Activated gamma-delta T cell treated with anti-CD3 and anti-CD28 coated beads, Interleukin-2, amount 50 U/mL, for 16 hours (primary cell): Measurements from ENCODE around the gene LDLRAD3.

Source experiments
- DNase-seq: peaks from one replicate; pipeline ENCODE4 v3.0.0-alpha.2; 2020; ENCODE audit warnings: low read depth

The LDLRAD3 gene

DNA sequence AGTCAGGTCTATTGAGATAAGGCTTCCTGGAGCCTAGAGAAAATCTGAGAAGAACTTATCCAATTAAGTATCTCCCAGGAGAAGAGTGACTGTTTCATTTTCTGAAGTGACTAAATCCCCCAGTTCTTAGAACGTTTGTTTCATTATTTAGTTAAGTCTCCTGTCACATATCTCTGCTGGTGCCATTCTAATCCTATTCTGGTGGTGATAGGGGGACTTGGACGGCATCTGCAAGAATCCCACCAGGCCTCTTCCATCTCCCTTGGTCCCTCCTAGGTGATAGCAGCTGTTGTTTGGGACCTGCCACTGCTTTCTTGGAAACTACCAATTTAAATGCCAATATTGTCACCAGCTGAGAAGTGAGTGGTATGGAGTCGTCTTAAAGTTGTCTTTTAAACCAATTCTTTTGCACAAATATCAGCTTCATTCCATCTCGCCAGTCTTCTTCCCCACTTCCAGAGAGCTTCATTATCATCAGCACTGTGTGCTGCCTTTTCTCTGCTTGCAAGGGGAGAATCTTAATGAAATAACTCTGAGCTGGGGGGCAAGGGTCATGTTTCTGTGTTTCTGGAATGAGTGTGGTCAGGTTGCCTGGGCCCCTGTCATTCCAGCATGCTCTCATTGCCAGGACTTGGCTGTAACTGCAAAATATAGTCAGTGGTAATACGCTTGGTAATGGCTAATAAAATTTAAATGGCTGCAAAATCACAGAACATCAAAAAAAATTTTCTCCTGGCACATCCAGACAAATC lies 104.8 kb downstream of the LDLRAD3 start:
- DNase-seq: no peak

GRCh38 chr11:36051235-36052144 lies 107.6 kb downstream of the LDLRAD3 start:
- no peak for DNase-seq

- DNase-seq: no peak
These were observed 109.4 kb downstream of the LDLRAD3 start for GRCh38 chr11:36053281-36053680.

GRCh38 chr11:36053862-36054261 lies 110.0 kb downstream of the LDLRAD3 start:
- DNase-seq: no peak

DNA sequence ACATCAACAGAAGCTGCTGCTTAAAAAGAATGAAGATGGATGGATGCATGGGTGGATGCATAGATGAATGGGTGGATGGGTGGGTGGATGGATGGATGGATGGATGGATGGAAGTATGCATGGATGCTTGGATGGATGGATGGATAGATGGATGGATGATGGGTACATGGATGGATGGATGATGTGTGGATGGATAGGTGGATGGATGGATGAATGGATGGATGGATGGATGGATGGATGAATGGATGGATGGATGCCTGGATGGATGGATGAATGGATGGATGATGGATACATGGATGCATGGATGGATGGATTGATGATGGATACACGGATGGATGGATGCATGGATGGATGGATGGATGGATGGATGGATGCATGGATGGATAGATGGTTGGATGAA lies 110.8 kb downstream of the LDLRAD3 start:
- no peak for DNase-seq

DNA sequence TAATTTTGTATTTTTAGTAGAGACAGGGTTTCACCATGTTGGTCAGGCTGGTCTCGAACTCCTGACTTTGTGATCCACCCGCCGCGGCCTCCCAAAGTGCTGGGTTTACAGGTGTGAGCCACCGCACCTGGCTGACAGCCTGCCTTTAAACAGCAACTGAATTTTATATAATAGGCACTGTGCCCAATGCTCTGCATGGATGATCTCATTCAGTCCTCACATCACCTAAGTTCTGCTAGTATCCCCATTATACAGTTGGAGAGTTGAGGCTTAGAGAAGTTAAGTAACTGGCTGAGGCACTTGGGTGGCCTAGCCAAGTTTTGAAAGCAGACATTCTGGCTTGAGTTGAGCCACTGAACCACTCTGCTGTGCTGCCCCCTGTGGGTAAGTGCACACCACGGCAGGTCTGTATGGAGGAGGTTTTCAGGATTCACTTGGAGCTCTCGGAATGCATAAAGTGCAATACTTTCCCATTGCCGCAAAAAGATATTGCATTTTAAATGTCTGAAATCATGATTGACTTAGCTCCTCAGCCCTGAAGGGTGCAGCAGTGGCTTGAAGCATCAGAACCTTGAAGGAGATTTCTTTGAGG lies 112.4 kb downstream of the LDLRAD3 start:
- no peak for DNase-seq

DNA sequence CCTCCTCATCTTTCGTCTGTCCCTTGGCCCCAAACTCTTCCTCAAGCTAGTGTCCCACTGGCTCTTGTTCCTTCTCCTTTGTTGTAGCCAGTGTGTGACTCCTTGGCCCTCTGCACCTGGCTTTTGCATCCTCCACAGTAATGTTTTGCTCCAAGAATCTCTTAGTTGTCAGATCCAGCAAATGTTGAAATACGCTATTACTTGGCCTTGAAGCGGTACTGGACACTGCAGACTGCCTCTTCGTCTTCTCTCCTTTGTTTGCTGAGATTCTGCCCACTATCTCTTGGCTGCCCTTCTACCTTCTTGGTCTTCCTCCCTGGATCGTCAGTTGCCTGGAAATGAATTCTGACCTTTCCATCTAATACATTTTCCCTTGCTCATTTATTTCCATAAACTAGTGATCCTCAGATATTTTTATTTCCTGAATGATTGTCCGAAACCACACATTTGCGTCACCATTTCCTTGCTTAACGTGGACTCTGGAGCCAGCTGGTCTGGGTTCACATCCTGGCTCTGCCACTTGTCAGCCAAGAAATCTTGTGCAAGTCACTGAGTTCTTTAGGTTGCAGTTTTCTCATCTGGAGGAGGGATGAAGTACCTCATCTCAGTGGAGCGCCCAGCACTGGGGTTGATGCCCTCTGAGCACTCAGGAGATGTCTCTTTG lies 113.6 kb downstream of the LDLRAD3 start:
- no peak for DNase-seq

- DNase-seq: no peak
These were observed 115.8 kb downstream of the LDLRAD3 start for GRCh38 chr11:36059660-36060059.

- DNase-seq: no peak
These were observed 117.1 kb downstream of the LDLRAD3 start for GRCh38 chr11:36060926-36061325.

DNA sequence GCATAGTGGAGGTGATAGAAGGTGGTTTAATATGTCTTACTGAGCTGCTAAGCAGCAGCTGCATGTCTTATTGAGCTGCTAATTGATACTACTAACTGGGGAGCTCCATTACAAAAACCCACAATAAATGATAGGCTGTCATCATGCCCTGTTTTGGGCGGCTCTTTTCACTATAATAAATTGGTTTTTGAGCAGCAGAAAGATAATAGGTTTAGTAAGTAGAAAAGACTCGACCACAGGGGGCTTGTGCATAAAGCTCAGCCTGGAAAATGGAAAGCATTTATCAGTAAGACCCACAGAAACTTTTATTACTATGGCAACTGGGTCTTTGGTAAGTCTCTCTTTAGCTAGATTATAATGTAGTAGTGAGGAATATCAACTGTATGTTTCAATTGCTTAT lies 117.6 kb downstream of the LDLRAD3 start:
- no peak for DNase-seq

DNA sequence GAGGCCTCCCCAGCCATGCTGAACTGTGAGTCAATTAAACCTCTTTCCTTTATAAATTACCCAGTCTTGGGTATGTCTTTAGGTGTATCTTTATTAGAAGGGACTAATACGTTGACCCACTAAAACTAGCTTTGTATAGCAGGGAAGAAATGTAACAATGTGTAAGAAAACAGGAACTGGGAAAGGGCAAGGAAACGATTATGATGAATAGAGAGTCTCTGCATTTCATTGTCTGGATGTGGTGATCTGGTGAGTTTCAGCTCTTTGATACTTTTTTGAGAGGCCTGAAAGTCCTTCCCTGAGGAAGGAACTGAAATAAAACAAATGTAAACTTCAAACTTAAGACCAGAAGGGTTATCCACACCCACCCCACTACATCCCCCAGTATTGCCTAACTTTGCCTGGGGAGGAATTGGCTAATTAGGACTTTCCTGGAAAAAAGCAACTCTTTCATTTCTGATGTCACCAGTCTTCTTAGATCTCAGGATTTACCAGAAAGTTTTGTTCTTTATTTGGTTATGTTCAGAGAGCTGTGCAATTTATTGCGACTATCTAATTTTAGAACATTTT lies 119.0 kb downstream of the LDLRAD3 start:
- DNase-seq: no peak

DNA sequence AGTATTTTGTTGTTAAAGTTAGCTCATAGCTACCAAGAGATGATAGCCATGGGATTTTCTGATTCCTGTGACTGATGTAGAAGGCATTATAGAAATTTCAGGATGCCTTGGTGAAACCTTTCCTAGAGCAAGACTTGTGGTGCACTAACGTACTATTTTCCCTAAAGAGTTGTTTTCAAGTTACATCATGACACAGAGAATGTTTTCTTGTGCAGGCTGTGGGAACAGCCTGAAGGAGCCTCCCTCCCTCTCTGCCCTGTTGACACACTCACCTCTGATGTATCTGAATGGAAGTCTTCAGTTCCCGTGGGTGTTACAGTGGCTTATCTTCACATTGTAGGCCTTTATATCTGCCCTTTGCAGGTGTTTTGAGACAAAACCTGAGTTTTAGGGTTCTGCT lies 121.6 kb downstream of the LDLRAD3 start:
- DNase-seq: no peak

DNA sequence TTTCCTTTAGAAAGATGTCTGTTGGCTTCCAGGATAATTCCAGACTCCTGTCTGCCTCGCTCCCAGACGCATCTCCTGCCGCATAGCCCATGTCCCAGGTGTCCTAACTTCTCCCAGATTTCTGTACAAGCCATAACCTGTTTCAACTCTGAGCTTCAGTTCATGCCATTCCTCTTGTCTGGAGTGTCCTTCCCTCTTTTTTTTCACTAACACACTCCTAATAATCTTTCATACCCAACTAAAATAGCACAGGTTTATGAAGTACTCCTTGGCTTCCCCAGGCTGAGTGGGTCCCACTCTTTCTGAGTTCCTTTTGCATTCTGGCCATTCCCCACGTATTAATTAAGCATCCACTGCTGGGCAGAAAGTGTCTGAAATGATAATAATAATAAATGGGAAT lies 123.0 kb downstream of the LDLRAD3 start:
- no peak for DNase-seq

- DNase-seq: no peak
These were observed 125.8 kb downstream of the LDLRAD3 start for GRCh38 chr11:36069576-36070212.

- DNase-seq: no peak
These were observed 126.5 kb downstream of the LDLRAD3 start for GRCh38 chr11:36070213-36070953.

DNA sequence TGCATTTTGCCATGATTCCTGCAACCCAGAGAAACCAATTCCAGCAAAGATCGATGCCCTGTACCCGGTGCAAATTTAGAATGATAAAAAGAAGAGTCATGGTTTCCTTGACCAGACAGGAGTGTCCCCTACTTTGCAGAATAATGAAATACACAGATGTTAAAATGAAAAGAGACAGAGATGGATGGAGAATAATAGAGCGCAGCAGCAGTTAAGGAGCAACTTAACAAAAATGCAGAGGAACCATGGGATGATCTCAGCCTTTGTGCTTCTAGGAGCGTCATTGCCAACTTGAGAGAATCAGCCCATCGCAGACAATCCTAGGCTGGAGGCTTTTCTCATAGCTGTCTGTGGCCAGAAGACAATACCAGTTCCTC lies 127.1 kb downstream of the LDLRAD3 start:
- DNase-seq: no peak

DNA sequence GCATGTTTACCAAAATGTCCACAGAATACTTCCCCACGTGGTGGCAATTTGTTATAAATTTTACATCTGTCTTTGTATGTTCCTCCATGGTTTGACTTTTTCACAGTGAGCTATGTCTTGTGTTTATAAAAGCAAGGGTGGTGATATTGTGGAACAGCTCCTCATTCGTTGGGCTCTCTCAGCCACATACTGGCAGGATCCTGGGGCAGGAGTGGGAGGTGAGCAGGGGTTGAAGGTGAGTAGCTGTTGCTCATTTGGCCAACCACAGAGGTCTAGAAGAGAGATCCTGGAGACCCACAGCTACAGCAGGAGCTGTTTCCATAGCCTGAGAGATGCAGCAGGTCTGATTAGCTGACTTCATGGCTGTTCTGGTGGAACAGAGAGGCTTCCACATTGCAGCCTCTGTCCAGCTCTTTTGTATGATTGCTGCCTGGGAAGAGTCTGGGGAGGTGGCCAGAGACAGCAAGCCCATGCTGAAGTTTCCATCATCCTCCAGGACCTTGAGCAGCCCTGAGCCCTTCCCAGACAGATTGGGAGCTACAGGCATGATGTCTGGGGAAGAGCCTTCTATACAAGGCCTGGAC lies 128.1 kb downstream of the LDLRAD3 start:
- DNase-seq: no peak

GRCh38 chr11:36073411-36074203 lies 129.7 kb downstream of the LDLRAD3 start:
- DNase-seq: no peak

- DNase-seq: no peak
These were observed 131.1 kb downstream of the LDLRAD3 start for GRCh38 chr11:36074941-36075431.
